HepG2 (cell line): ENCODE data around the gene OPRL1. TPM values are rescaled to one million over a fixed set of nuclear protein-coding genes. Genes with fewer than 3 reads are reported as not detected.

Experiments
- DR1 ChIP-seq: sonication (generic); formaldehyde crosslinking; IDR thresholded peaks from 2 replicates; pipeline ENCODE4 v1.8.0; 2021; ENCODE audit warnings: mild to moderate bottlenecking, missing genetic modification reagents, inconsistent platforms
- GATAD1 ChIP-seq: IDR thresholded peaks from 2 replicates; pipeline ENCODE4 v1.6.1; 2016; ENCODE audit warnings: missing genetic modification reagents, missing compliant biosample characterization
- HMG20B ChIP-seq: conservative IDR thresholded peaks from 2 replicates; pipeline ENCODE4 v1.6.1; 2016; ENCODE audit warnings: missing genetic modification reagents, missing compliant biosample characterization
- HMGXB4 ChIP-seq, 2 experiments: sonication (generic) in 1 of 2; formaldehyde crosslinking in 1 of 2; IDR thresholded peaks; 2 replicates each; pipeline versions ENCODE4 v1.4.0 to v1.6.1; 2018 to 2020; ENCODE audit warnings: missing genetic modification reagents in 2 of 2, borderline replicate concordance in 1 of 2, low read depth in 1 of 2, mild to moderate bottlenecking in 1 of 2, missing biosample characterization in 1 of 2
- JUN ChIP-seq: sonication (generic); formaldehyde crosslinking; IDR thresholded peaks from 2 replicates; pipeline ENCODE4 v1.4.0; 2020; ENCODE audit warnings: mild to moderate bottlenecking, missing genetic modification reagents
- LBX2 ChIP-seq: sonication (generic); formaldehyde crosslinking; IDR thresholded peaks from 2 replicates; pipeline ENCODE4 v1.5.0; 2020; ENCODE audit warnings: missing genetic modification reagents, mild to moderate bottlenecking, borderline replicate concordance
- MAF1 ChIP-seq: sonication (generic); formaldehyde crosslinking; IDR thresholded peaks from 2 replicates; pipeline ENCODE4 v1.5.0; 2020; ENCODE audit warnings: missing genetic modification reagents, borderline replicate concordance
- PHF5A ChIP-seq: IDR thresholded peaks from one replicate; pipeline ENCODE4 v1.6.1; 2018; ENCODE audit warnings: low read depth, missing genetic modification reagents; ENCODE audit not compliant: unreplicated experiment
- POLR2AphosphoS2 ChIP-seq: IDR thresholded peaks from 2 replicates; pipeline ENCODE4 v1.6.1; 2011; ENCODE audit warnings: low read depth, low read length, improper control_type of control experiment
- RNF219 ChIP-seq: sonication (generic); formaldehyde crosslinking; IDR thresholded peaks from 2 replicates; pipeline ENCODE4 v1.5.0; 2020; ENCODE audit warnings: mild to moderate bottlenecking, missing genetic modification reagents
- TFAP4 ChIP-seq: sonication (generic); IDR thresholded peaks from 2 replicates; pipeline ENCODE4 v1.6.1; 2016; ENCODE audit warnings: low read depth, borderline replicate concordance
- TGIF2 ChIP-seq: IDR thresholded peaks from 2 replicates; pipeline ENCODE4 v1.6.1; 2016; ENCODE audit warnings: control low read depth, missing compliant biosample characterization
- ZBTB39 ChIP-seq: sonication (generic); formaldehyde crosslinking; IDR thresholded peaks from 2 replicates; pipeline ENCODE4 v1.5.0; 2020; ENCODE audit warnings: missing genetic modification reagents
- ZNF33B ChIP-seq: sonication (generic); formaldehyde crosslinking; IDR thresholded peaks from 2 replicates; pipeline ENCODE4 v1.5.1; 2020; ENCODE audit warnings: mild to moderate bottlenecking, missing genetic modification reagents
- ZNF501 ChIP-seq: sonication (generic); formaldehyde crosslinking; IDR thresholded peaks from 2 replicates; pipeline ENCODE4 v1.5.1; 2020; ENCODE audit warnings: mild to moderate bottlenecking, moderate library complexity, missing genetic modification reagents
- ZNF782 ChIP-seq: sonication (generic); formaldehyde crosslinking; IDR thresholded peaks from 2 replicates; pipeline ENCODE4 v1.4.0; 2020; ENCODE audit warnings: missing genetic modification reagents, mild to moderate bottlenecking, borderline replicate concordance
- ZSCAN30 ChIP-seq: sonication (generic); formaldehyde crosslinking; IDR thresholded peaks from 2 replicates; pipeline ENCODE4 v1.5.0; 2020; ENCODE audit warnings: mild to moderate bottlenecking, missing genetic modification reagents
- polyA plus RNA-seq, 8 experiments: library from polyadenylated mRNA; depleted of rRNA in 3 of 8; stranded (reverse) in 7 of 8; unstranded in 1 of 8; fragments of >200 nt; fragmentation: Illumina TruSeq in 4 of 8; extraction: Trizol in 4 of 8; gene quantifications; 2 replicates each; pipeline versions ENCODE4 v1.2.1 to v1.2.3, GENCODE V29; 2011 to 2016; ENCODE audit warnings: low read depth in 4 of 8, missing spikeins in 1 of 8, mixed read lengths in 1 of 8; ENCODE audit not compliant: insufficient read depth in 1 of 8
- total RNA-seq, 5 experiments: library from RNA; depleted of rRNA; stranded (reverse); fragments of >200 nt; fragmentation: Illumina TruSeq; extraction: Trizol; gene quantifications; 2 replicates each; pipeline ENCODE4 v1.2.3, GENCODE V29; 2016; ENCODE audit warnings: low read depth in 1 of 5

Gene OPRL1
- total and polyA plus RNA-seq, 2 of the 13 experiments (the other 11 are each of a cell fraction or from before 2014, with no cell fraction given), result 0.35 to 0.71 TPM

GRCh38 chr20:64056889-64057627 lies 22.8 kb upstream of the OPRL1 start (continued):
- peak in 1 of 2 experiments; percentile 46; a peak in 1 of 4 replicates for TF ChIP-seq HMGXB4 (CRISPR knock-in tag; IDR thresholded peaks at IDR 0.05; ENCODE audit: borderline replicate concordance in 1 of 2, low read depth in 1 of 2)
- TF ChIP-seq ZNF33B (CRISPR knock-in tag), result peak; percentile 93; the same call in 1 of the 2 replicates
- 0 out of 2 replicates have a peak, but pooled peaks have one; percentile 4 for TF ChIP-seq MAF1
- no peak for TF ChIP-seq RNF219
- TF ChIP-seq TGIF2, result peak; percentile 59; the same call in 1 of the 2 replicates
- TF ChIP-seq TFAP4, result no peak
- no peak for TF ChIP-seq ZBTB39 (CRISPR knock-in tag)
- peak; percentile 68; the same call in 1 of the 2 replicates for TF ChIP-seq ZNF501 (CRISPR knock-in tag)
- no peak for TF ChIP-seq LBX2
- 0 out of 2 replicates have a peak, but pooled peaks have one; percentile 63 for TF ChIP-seq JUN
- no peak; the same call in 1 of the 2 replicates for TF ChIP-seq ZNF782 (CRISPR knock-in tag)
- TF ChIP-seq HMG20B, result peak; percentile 33; the same call in 1 of the 2 replicates
- peak; percentile 45; the same call in 1 of the 2 replicates for TF ChIP-seq DR1 (CRISPR knock-in tag)
- no peak for TF ChIP-seq GATAD1 (CRISPR knock-in tag)
- TF ChIP-seq ZSCAN30 (CRISPR knock-in tag), result no peak; the same call in 1 of the 2 replicates
- TF ChIP-seq PHF5A (CRISPR knock-in tag), result peak; percentile 6
- no peak for TF ChIP-seq POLR2AphosphoS2
